Measurements from ENCODE around the gene ATG2A. TPM values are rescaled to one million over a fixed set of nuclear protein-coding genes. Genes with fewer than 3 reads are reported as not detected.
A peak's percentile ranks its signal among the peaks of the same experiment; 100 is the strongest.

The ATG2A gene
- polyA plus RNA-seq, 1 donor (not counting 4 experiments of a cell fraction or from before 2014, with no cell fraction given) = 2.4 TPM

GRCh38 chr11:64854157-64854533, 62.9 kb downstream of the ATG2A start:
- FAIRE-seq = no peak
- dilution Hi-C loops (cut with MboI; ENCODE audit: extremely low pct_ligation_motif_present, low sequenced_read_pairs) = no loop called here
- no peaks in the 10 kb centered on the region for H3K9me3 ChIP-seq (ENCODE audit: control insufficient read depth, low read depth, low read length)

GRCh38 chr11:64853709-64854108, 63.3 kb downstream of the ATG2A start:
- Histone ChIP-seq H3K4me2 (ENCODE audit: control insufficient read depth, extremely low read depth, insufficient read depth, low read depth, low read length) (no peak overlapping the region), H2AFZ (ENCODE audit: control insufficient read depth, low read length) (no peak overlapping the region), H3K4me1 (ENCODE audit: control insufficient read depth, extremely low read depth, insufficient read depth, low read length) (peaks cover 55% of the 10 kb centered on the region), H4K20me1 (ENCODE audit: control insufficient read depth, extremely low read depth, insufficient read depth, low read length) (no peaks in the 10 kb centered on the region), H3K9me1 (ENCODE audit: control insufficient read depth, extremely low read depth, insufficient read depth, low read length) (no peaks in the 10 kb centered on the region), H3K4me3 (ENCODE audit: control insufficient read depth in 2 of 3, extremely low read depth in 1 of 3, insufficient read depth in 2 of 3, low read depth in 1 of 3, low read length in 3 of 3) (no peak overlapping the region), H3K27ac (ENCODE audit: control insufficient read depth, insufficient read depth, low read length) (no peak overlapping the region), H3K9me3 (ENCODE audit: control insufficient read depth, low read depth, low read length) (no peaks in the 10 kb centered on the region), H3K79me2 (ENCODE audit: control insufficient read depth, insufficient read depth, low read length) (peaks cover 25% of the 10 kb centered on the region), H3K9ac (ENCODE audit: control insufficient read depth, extremely low read depth, insufficient read depth, low read length) (no peak overlapping the region), H3K27me3 (ENCODE audit: control insufficient read depth, extremely low read depth, insufficient read depth, low read length) (no peaks in the 10 kb centered on the region), H3K36me3 (ENCODE audit: control insufficient read depth in 2 of 2, extremely low read depth in 1 of 2, insufficient read depth in 2 of 2, low read length in 2 of 2) (peaks cover 14 to 60% of the 10 kb centered on the region in 2 experiments)
- DNase-seq (ENCODE audit: low read depth, low spot score) (no peak), FAIRE-seq (no peak)
- dilution Hi-C loops (cut with MboI; ENCODE audit: extremely low pct_ligation_motif_present, low sequenced_read_pairs) = no loop called here
- TF ChIP-seq CTCF (optimal IDR thresholded peaks at IDR 0.05 in 1 of 3, IDR thresholded peaks at IDR 0.05 in 1 of 3, conservative IDR thresholded peaks at IDR 0.05 in 1 of 3; ENCODE audit: extremely low read depth in 1 of 3, insufficient read depth in 2 of 3, low read length in 3 of 3) (no peak), EZH2 (IDR thresholded peaks at IDR 0.05; ENCODE audit: low read length) (no peak)

More at GRCh38 chr11:64854157-64854533, 62.9 kb downstream of the ATG2A start:
- Histone ChIP-seq H3K27me3 (ENCODE audit: control insufficient read depth, extremely low read depth, insufficient read depth, low read length) (no peaks in the 10 kb centered on the region), H3K4me1 (ENCODE audit: control insufficient read depth, extremely low read depth, insufficient read depth, low read length) (peaks cover 51% of the 10 kb centered on the region), H2AFZ (ENCODE audit: control insufficient read depth, low read length) (no peak overlapping the region), H4K20me1 (ENCODE audit: control insufficient read depth, extremely low read depth, insufficient read depth, low read length) (no peaks in the 10 kb centered on the region), H3K4me3 (ENCODE audit: control insufficient read depth in 2 of 3, extremely low read depth in 1 of 3, insufficient read depth in 2 of 3, low read depth in 1 of 3, low read length in 3 of 3) (no peak overlapping the region), H3K27ac (ENCODE audit: control insufficient read depth, insufficient read depth, low read length) (peak overlapping the region; percentile 88), H3K9me1 (ENCODE audit: control insufficient read depth, extremely low read depth, insufficient read depth, low read length) (no peaks in the 10 kb centered on the region), H3K4me2 (ENCODE audit: control insufficient read depth, extremely low read depth, insufficient read depth, low read depth, low read length) (no peak overlapping the region), H3K9ac (ENCODE audit: control insufficient read depth, extremely low read depth, insufficient read depth, low read length) (no peak overlapping the region), H3K79me2 (ENCODE audit: control insufficient read depth, insufficient read depth, low read length) (peaks cover 28% of the 10 kb centered on the region), H3K36me3 (ENCODE audit: control insufficient read depth in 2 of 2, extremely low read depth in 1 of 2, insufficient read depth in 2 of 2, low read length in 2 of 2) (peaks cover 17 to 64% of the 10 kb centered on the region in 2 experiments)
- no peak for TF ChIP-seq EZH2 (IDR thresholded peaks at IDR 0.05; ENCODE audit: low read length)
- no peak for TF ChIP-seq CTCF (optimal IDR thresholded peaks at IDR 0.05 in 1 of 3, IDR thresholded peaks at IDR 0.05 in 1 of 3, conservative IDR thresholded peaks at IDR 0.05 in 1 of 3; ENCODE audit: extremely low read depth in 1 of 3, insufficient read depth in 2 of 3, low read length in 3 of 3)
- DNase-seq (ENCODE audit: low read depth, low spot score) = no peak

Measured in keratinocyte (primary cell).